ENCODE data around the gene FSD2.
"Not testable (repeated sequence)": the region's sequence is repeated elsewhere in the genome, so short reads cannot be mapped to it uniquely, and the experiment has no call there.

The FSD2 gene

DNA sequence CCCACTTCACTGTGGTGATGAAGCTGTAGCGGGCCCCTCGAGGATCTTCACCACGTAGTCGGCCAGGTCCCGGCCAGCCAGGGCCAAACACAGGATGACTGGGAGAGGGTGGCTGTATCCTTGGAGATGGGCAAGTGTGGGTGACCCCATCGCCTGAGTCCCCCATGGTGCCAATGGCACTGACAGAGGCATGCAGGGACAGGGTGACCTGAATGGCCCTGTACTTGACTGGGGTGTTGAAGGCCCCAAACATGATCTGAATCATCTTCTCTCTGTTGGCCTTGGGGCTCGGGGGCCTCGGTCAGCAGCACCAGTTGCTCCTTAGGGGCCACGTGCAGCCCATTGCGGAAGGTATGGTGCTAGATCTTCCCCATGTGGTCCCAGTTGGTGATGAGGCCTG lies 79.1 kb downstream of the FSD2 start:
- DNase-seq: no peak

GRCh38 chr15:82715003-82715402 lies 90.9 kb downstream of the FSD2 start:
- DNase-seq: no peak

DNA sequence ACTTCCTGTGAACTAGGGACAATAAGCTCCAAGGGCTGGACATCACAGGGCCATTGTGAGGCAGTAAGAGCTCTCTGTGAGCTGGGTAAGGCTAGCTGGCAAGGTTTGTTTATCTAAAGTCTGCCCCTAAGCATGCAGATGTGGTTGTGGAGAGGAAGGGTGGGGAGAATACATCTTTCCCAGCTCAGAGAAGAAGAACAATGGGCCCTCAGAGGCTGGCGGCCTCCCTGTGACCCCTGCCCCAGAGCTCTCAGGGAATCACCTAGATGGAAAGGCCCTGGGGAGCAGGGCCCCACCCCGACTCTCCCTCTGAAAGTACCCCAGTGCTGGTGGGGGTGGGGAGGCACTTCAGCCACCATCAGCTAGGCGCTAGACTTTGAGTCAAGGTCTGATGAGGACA lies 91.9 kb downstream of the FSD2 start:
- no peak for DNase-seq

GRCh38 chr15:82712036-82712435 lies 93.8 kb downstream of the FSD2 start:
- DNase-seq: no peak

- no peak for DNase-seq
Observed at GRCh38 chr15:82710926-82711490, 94.9 kb downstream of the FSD2 start.

- no peak for DNase-seq
Observed at GRCh38 chr15:82710208-82710555, 95.7 kb downstream of the FSD2 start.

DNA sequence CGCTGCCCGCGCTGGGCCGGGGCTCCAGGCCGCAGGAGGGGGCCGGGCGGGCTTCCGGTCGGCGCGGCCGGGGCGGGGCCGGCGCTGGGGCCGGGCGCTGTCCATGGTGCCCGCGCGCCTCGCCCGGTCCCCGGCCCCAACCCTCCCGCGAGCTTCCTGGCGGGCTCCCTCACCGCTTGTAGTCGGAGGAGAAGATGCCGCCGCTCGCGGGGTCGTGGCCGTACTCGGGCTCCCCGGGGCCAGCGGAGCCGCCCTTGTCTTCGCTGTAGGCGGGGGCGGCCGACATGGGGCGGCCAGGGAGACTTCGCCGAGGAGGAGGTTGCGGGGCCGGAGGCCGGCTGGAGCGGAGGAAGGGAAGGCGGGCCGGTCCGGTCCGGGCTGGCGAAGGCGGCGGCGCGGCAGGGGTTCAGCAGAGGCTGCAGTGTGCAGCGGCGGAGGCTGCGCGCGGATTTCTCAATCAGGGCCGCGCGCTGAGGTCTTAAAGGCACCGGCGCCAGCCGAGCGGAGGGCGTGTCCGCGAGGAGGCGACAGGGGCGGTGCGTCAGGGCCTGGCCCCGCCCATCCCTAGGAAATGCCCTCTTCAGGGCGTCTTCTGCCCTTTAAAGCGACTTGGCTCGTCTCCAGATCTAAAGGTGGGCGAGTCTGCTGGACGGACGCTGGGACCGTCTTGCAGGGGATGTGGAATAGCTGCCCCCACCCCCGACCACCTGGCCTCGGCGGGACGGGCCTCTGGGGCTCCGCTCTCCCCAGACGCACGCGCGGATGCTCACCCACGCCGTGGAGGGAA lies 96.3 kb downstream of the FSD2 start, which contains the start of gene AP3B2:
Gene AP3B2, minus strand, starts transcription at position 455 of the 787 bp plus-strand sequence. Its CDS starts 169 bp downstream, at position 286.
- DNase-seq: peak; percentile 11

GRCh38 chr15:82709081-82709420 lies 96.8 kb downstream of the FSD2 start:
- no peak for DNase-seq

GRCh38 chr15:82705856-82706255 lies 100.0 kb downstream of the FSD2 start:
- not testable (repeated sequence) for DNase-seq

Data from NCI-H2029 treated with DMSO at 0.1 percent for 48 hours (cell line).